Nephron (organoid): ENCODE measurements around the gene OSBPL10.
A peak's percentile ranks its signal among the peaks of the same experiment; 100 is the strongest.

ENCODE experiments used
- H3K27ac Mint-ChIP-seq, 3 experiments: 2 replicates each; pipeline ENCODE4 v1.8.0; 2020; ENCODE audit warnings: mixed read lengths in 3 of 3, mild to moderate bottlenecking in 2 of 3, moderate library complexity in 1 of 3
- H3K27me3 Mint-ChIP-seq: 2 replicates; pipeline ENCODE4 v1.8.0; 2021; ENCODE audit warnings: low read depth, mild to moderate bottlenecking, moderate library complexity, mixed read lengths
- H3K36me3 Mint-ChIP-seq: 2 replicates; pipeline ENCODE4 v1.8.0; 2020; ENCODE audit warnings: low read depth, mixed read lengths
- H3K4me1 Mint-ChIP-seq: 2 replicates; pipeline ENCODE4 v1.8.0; 2020; ENCODE audit warnings: mixed read lengths
- H3K4me3 Mint-ChIP-seq, 3 experiments: 2 replicates each; pipeline ENCODE4 v1.8.0; 2020; ENCODE audit warnings: mild to moderate bottlenecking in 3 of 3, mixed read lengths in 3 of 3, moderate library complexity in 2 of 3
- H3K9me3 Mint-ChIP-seq: 2 replicates; pipeline ENCODE4 v1.8.0; 2020; ENCODE audit warnings: mixed read lengths
- TF ChIP-seq, protein P1 (sequence below), 3 experiments: fragments of 200-600 bp; sonication (generic); IDR thresholded peaks; one replicate each; pipeline ENCODE4 v1.5.0; 2021; ENCODE audit warnings: antibody characterized with exemption in 3 of 3; ENCODE audit not compliant: unreplicated experiment in 3 of 3

The OSBPL10 gene

DNA sequence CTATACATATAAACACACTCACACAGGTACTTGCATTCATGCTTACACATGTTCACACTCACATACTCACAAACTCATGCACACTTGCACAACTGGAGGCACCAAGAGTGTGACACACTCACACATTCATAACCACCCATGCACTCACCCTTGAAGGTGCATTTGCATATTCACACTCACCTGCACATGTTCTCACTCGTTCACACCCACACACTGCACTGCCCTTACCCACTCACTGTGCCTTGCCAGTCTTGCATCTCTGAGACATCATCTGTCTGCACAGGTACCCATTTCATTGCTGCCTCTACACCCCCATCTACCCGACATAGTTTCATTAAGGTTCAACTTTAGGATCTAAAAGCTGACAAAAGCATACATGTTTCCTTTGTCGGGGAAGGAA lies 95.8 kb downstream of the OSBPL10 start:
- no peaks in the 10 kb centered on the region for H3K36me3 Mint-ChIP-seq
- peaks cover 4% of the 10 kb centered on the region for H3K9me3 Mint-ChIP-seq
- H3K4me3 Mint-ChIP-seq, result no peak overlapping the region
- peaks cover 15% of the 10 kb centered on the region for H3K4me1 Mint-ChIP-seq
- H3K27me3 Mint-ChIP-seq, result peaks cover 3% of the 10 kb centered on the region
- TF ChIP-seq, protein P1, sequence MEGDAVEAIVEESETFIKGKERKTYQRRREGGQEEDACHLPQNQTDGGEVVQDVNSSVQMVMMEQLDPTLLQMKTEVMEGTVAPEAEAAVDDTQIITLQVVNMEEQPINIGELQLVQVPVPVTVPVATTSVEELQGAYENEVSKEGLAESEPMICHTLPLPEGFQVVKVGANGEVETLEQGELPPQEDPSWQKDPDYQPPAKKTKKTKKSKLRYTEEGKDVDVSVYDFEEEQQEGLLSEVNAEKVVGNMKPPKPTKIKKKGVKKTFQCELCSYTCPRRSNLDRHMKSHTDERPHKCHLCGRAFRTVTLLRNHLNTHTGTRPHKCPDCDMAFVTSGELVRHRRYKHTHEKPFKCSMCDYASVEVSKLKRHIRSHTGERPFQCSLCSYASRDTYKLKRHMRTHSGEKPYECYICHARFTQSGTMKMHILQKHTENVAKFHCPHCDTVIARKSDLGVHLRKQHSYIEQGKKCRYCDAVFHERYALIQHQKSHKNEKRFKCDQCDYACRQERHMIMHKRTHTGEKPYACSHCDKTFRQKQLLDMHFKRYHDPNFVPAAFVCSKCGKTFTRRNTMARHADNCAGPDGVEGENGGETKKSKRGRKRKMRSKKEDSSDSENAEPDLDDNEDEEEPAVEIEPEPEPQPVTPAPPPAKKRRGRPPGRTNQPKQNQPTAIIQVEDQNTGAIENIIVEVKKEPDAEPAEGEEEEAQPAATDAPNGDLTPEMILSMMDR (IDR thresholded peaks at IDR 0.05; ENCODE audit: unreplicated experiment in 3 of 3), result no peak
- peak overlapping the region in 2 of 3 experiments; percentile 7 to 10 for H3K27ac Mint-ChIP-seq

- no peaks in the 10 kb centered on the region for H3K36me3 Mint-ChIP-seq
- H3K27ac Mint-ChIP-seq, result peak overlapping the region in 1 of 3 experiments; percentile 2
- H3K27me3 Mint-ChIP-seq, result no peaks in the 10 kb centered on the region
- no peak overlapping the region for H3K4me3 Mint-ChIP-seq
- H3K9me3 Mint-ChIP-seq, result peaks cover 4% of the 10 kb centered on the region
- TF ChIP-seq, protein P1 (IDR thresholded peaks at IDR 0.05; ENCODE audit: unreplicated experiment in 3 of 3), result no peak
- H3K4me1 Mint-ChIP-seq, result peaks cover 20% of the 10 kb centered on the region
These were observed 96.8 kb downstream of the OSBPL10 start for GRCh38 chr3:31884251-31884650.

DNA sequence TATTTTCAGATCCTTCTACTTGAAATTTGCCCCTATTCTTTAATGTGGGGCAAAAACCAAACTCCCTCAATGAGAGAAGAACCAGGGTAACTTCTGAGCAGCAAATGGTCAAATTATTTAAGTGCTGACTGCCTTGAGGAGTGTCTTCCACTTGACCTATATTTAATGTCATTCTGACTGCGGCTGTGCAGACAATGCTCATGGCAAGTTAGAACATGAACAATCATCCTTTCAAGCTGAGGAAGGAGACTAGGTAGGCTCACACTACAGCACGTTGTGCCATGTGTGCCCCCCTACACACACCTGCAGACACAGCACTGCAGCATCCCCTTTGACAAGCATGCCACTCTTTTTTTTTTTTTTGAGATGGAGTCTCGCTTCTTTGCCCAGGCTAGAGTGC lies 98.2 kb downstream of the OSBPL10 start:
- Mint-ChIP-seq H3K27ac (peak overlapping the region in 1 of 3 experiments; percentile 34), H3K4me1 (peaks cover 34% of the 10 kb centered on the region), H3K4me3 (no peak overlapping the region), H3K36me3 (no peaks in the 10 kb centered on the region), H3K9me3 (no peaks in the 10 kb centered on the region), H3K27me3 (no peaks in the 10 kb centered on the region)
- TF ChIP-seq, protein P1 (IDR thresholded peaks at IDR 0.05; ENCODE audit: unreplicated experiment in 3 of 3), result no peak

DNA sequence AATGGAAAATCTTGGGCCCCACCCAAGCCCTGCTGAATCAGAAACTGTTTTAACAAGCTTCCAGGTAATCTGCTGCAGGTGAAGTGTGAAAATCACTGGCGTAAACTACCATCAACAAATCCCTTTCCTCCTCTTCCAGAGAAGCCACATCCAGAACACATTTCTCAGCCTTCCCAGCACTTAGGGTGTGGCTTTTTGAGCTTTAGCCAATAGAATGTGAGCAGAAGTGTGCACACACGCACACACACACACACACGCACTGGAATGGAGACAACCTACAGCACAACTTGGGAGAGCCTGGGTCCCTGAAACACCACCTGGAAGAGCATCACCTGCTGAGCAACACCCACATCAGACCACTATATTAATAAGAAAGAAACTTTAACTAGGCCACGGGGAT lies 98.6 kb downstream of the OSBPL10 start:
- H3K27ac Mint-ChIP-seq, result peak overlapping the region in 2 of 3 experiments; percentile 34 to 43
- no peak overlapping the region for H3K4me3 Mint-ChIP-seq
- peaks cover 39% of the 10 kb centered on the region for H3K4me1 Mint-ChIP-seq
- no peaks in the 10 kb centered on the region for H3K27me3 Mint-ChIP-seq
- no peaks in the 10 kb centered on the region for H3K9me3 Mint-ChIP-seq
- TF ChIP-seq, protein P1 (IDR thresholded peaks at IDR 0.05; ENCODE audit: unreplicated experiment in 3 of 3), result no peak
- H3K36me3 Mint-ChIP-seq, result no peaks in the 10 kb centered on the region

DNA sequence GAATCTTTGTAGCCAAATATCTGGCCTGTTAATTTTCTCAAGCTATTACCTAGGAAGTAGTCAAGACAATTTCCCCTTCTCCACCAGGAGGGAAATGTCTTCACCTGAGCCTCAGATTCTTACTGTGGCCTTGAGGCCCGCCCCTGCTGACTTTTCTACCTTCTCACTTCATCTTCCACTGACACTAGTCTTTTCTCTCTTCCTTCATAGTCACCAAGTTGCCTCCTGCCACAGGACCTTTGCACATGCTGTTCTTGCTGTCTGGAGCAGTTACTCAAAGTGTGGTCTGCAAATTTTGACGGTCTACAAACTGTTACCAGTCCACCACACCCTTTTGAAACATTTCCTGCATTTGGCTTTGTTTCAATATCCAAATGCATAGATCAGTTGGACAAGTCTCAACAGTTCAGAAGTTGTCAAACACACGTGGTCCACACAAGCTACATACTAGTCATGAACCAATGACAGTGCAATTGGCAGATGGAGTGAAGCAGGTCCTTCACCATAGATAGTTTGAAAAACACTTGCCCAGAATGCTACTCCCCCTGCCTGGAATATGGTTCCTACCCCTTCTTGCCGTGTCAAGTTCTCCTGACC lies 100.5 kb downstream of the OSBPL10 start:
- Mint-ChIP-seq H3K27ac (no peak overlapping the region), H3K36me3 (no peaks in the 10 kb centered on the region), H3K27me3 (no peaks in the 10 kb centered on the region), H3K4me3 (no peak overlapping the region), H3K4me1 (peaks cover 54% of the 10 kb centered on the region), H3K9me3 (no peaks in the 10 kb centered on the region)
- TF ChIP-seq, protein P1 (IDR thresholded peaks at IDR 0.05; ENCODE audit: unreplicated experiment in 3 of 3), result no peak

GRCh38 chr3:31880020-31880419 lies 101.0 kb downstream of the OSBPL10 start:
- TF ChIP-seq, protein P1 (IDR thresholded peaks at IDR 0.05; ENCODE audit: unreplicated experiment in 3 of 3), result no peak
- no peaks in the 10 kb centered on the region for H3K9me3 Mint-ChIP-seq
- H3K27ac Mint-ChIP-seq, result no peak overlapping the region
- H3K27me3 Mint-ChIP-seq, result no peaks in the 10 kb centered on the region
- peaks cover 55% of the 10 kb centered on the region for H3K4me1 Mint-ChIP-seq
- no peak overlapping the region for H3K4me3 Mint-ChIP-seq
- H3K36me3 Mint-ChIP-seq, result no peaks in the 10 kb centered on the region
